Smooth muscle cell (in vitro differentiated cells): ENCODE measurements around the gene SLC11A1. TPM values are rescaled to one million over a fixed set of nuclear protein-coding genes. Genes with fewer than 3 reads are reported as not detected.

Experiments
- DNase-seq: peaks from one replicate; lab custom pipeline; 2025; ENCODE audit not compliant: unreplicated experiment; lab: John Stamatoyannopoulos, UW
- H2AFZ ChIP-seq: fragments of 200-600 bp; sonication (generic); 2 replicates; pipeline ENCODE4 v1.6.0; 2016; ENCODE audit warnings: antibody characterized with exemption, low read depth, mild to moderate bottlenecking
- H3F3A ChIP-seq: fragments of 200-600 bp; sonication (generic); 2 replicates; pipeline ENCODE4 v1.6.0; 2017; ENCODE audit warnings: antibody characterized with exemption, low read depth
- H3K27ac ChIP-seq: fragments of 200-600 bp; sonication (generic); 2 replicates; pipeline ENCODE4 v1.5.1; 2016; ENCODE audit warnings: low read depth, mild to moderate bottlenecking
- H3K27me3 ChIP-seq: fragments of 200-600 bp; sonication (generic); 2 replicates; pipeline ENCODE4 v1.6.1; 2016; ENCODE audit warnings: low read depth, mild to moderate bottlenecking
- H3K36me3 ChIP-seq: fragments of 200-600 bp; sonication (generic); 2 replicates; pipeline ENCODE4 v1.5.1; 2016; ENCODE audit warnings: low read depth
- H3K4me1 ChIP-seq: fragments of 200-600 bp; sonication (generic); 2 replicates; pipeline ENCODE4 v1.5.1; 2016; ENCODE audit warnings: low read depth
- H3K4me2 ChIP-seq: fragments of 200-600 bp; sonication (generic); 2 replicates; pipeline ENCODE4 v1.6.0; 2016; ENCODE audit warnings: mild to moderate bottlenecking
- H3K4me3 ChIP-seq: fragments of 200-600 bp; sonication (generic); 2 replicates; pipeline ENCODE4 v1.5.1; 2016; ENCODE audit warnings: mild to moderate bottlenecking
- H3K79me2 ChIP-seq: fragments of 200-600 bp; sonication (generic); 2 replicates; pipeline ENCODE4 v1.6.0; 2016; ENCODE audit warnings: low read depth, mild to moderate bottlenecking
- H3K9ac ChIP-seq: fragments of 200-600 bp; sonication (generic); 2 replicates; pipeline ENCODE4 v1.6.0; 2016; ENCODE audit warnings: low read depth
- H3K9me3 ChIP-seq: fragments of 200-600 bp; sonication (generic); replicated peaks from 2 replicates; pipeline ENCODE4 v1.5.1; 2016; ENCODE audit warnings: low read depth
- H4K20me1 ChIP-seq: fragments of 200-600 bp; sonication (generic); 2 replicates; pipeline ENCODE4 v1.6.0; 2016; ENCODE audit warnings: low read depth
- WGBS: methylation state at CpG from one replicate; pipeline ENCODE4 v1.1.7; 2016; ENCODE audit warnings: low lambda C conversion rate; 5-methylcytosine and 5-hydroxymethylcytosine counted together
- polyA plus RNA-seq: library from polyadenylated mRNA; unstranded; fragments of >200 nt; fragmentation: Nextera tagmentation; extraction: Ambion mirVana; gene quantifications from 2 replicates; pipeline ENCODE4 v1.2.1, GENCODE V29; 2016
- total RNA-seq: library from RNA; depleted of rRNA; stranded (reverse); fragments of >200 nt; gene quantifications from 2 replicates; pipeline ENCODE4 v1.2.3, GENCODE V29; 2014
- TF ChIP-seq, protein P1 (sequence below): fragments of 200-600 bp; sonication (generic); IDR thresholded peaks from 2 replicates; pipeline ENCODE4 v1.5.1; 2017; ENCODE audit warnings: borderline replicate concordance, mild to moderate bottlenecking, antibody characterized with exemption; ENCODE audit not compliant: insufficient read depth, poor library complexity, severe bottlenecking

The SLC11A1 gene
- total and polyA plus RNA-seq, 2 experiments from 2014 or later: 0.31 to 0.38 TPM

DNA sequence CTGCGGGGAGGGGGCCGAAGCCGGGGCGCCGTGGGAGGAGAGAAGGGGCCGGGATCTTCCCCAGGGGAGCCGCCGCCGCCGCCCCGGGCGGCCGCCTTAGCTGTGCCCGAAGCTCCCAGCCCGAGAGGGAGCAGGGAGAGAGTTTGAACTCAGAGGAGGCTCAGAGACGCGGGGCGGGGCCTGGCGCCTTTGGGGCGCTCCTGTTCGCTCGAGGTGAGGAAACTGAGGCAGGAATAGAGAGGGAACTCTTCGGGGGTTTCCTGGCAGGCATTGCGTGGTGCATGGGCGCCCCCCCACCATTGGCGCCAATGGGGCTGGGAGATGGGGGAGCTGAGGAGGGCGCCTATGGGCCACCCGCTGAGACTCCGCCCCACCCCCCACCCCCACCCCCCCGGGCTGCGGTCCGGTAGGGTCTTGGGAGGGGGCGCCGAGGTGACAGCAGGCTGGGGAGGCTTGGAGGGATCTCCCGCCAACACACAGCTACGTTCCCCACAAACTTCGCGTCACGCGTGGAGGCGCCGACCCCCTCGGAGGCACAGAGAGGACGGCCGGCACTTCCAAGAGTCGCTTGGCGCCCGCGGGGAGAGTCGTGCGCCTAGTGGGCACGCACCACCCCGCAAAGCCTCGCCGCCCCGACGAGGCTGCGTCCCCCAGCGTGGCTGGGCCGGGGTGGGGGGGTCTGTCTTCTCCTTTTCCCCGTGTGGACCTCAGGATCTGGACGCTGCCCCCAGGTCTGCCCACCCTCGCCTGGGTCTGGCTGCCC is 18.3 kb downstream of the SLC11A1 start:
- Histone ChIP-seq H3K4me1 (peaks cover 6% of the 10 kb centered on the region), H3K9me3 (no peaks in the 10 kb centered on the region), H3K27me3 (no peaks in the 10 kb centered on the region), H3K4me3 (peak overlapping the region; percentile 95), H3K27ac (peak overlapping the region; percentile 98), H3K9ac (peak overlapping the region; percentile 88), H3K4me2 (peak overlapping the region; percentile 99), H3F3A (peaks cover 30% of the 10 kb centered on the region), H2AFZ (peak overlapping the region; percentile 66), H4K20me1 (peaks cover 17% of the 10 kb centered on the region), H3K36me3 (no peaks in the 10 kb centered on the region), H3K79me2 (peaks cover 28% of the 10 kb centered on the region)
- 3% methylated on average over 49 of the region's 63 CpGs for WGBS
- no peak for DNase-seq
- TF ChIP-seq, protein P1, sequence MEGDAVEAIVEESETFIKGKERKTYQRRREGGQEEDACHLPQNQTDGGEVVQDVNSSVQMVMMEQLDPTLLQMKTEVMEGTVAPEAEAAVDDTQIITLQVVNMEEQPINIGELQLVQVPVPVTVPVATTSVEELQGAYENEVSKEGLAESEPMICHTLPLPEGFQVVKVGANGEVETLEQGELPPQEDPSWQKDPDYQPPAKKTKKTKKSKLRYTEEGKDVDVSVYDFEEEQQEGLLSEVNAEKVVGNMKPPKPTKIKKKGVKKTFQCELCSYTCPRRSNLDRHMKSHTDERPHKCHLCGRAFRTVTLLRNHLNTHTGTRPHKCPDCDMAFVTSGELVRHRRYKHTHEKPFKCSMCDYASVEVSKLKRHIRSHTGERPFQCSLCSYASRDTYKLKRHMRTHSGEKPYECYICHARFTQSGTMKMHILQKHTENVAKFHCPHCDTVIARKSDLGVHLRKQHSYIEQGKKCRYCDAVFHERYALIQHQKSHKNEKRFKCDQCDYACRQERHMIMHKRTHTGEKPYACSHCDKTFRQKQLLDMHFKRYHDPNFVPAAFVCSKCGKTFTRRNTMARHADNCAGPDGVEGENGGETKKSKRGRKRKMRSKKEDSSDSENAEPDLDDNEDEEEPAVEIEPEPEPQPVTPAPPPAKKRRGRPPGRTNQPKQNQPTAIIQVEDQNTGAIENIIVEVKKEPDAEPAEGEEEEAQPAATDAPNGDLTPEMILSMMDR: no peak

DNA sequence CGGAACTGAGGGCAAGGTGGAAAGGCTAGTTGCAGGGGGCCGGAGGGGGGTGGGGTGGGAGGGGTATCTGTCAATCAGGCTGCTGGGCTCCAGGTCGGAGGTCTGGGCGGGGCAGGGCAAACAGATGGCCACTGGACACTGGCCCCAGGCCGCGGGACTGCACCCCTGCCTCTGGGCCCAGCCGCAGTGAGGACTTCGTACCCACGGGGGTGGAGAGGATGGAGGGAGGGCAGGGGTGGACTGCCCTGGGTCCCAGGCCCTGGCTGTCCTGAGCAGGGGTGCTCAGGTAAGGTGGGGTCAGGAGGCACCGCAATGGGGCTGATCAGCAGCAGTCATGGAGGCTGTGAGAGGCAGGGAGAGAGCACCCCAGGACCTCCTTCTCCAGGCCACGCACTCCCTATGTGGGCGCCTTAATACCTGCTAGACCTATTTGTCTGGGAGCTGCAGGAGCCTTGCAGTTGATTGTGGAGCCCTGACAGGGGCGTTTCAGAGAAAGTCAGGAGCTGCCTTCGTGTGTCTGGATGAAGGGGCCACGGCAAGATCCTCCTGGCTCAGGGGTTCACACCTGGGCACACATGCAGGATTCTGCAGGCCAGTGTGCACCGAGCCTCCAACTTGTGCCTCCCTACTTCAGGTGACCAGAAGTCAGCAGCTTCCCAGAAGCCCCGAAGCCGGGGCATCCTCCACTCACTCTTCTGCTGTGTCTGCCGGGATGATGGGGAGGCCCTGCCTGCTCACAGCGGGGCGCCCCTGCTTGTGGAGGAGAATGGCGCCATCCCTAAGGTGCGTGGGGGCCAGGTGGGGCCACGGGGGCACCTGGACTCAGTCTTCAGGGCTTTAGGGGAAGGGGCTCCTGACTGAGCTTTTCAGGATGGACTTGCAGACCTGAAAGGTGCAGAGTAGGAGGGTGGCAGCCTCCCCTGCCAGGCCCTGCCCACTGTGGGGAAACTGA is 19.1 kb downstream of the SLC11A1 start:
- WGBS: 61% methylated on average over 23 of the region's 24 CpGs
- Histone ChIP-seq H2AFZ (no peak overlapping the region), H3F3A (peaks cover 28% of the 10 kb centered on the region), H3K36me3 (no peaks in the 10 kb centered on the region), H4K20me1 (peaks cover 17% of the 10 kb centered on the region), H3K79me2 (peaks cover 28% of the 10 kb centered on the region), H3K27me3 (no peaks in the 10 kb centered on the region), H3K4me1 (peaks cover 11% of the 10 kb centered on the region), H3K9ac (peak overlapping the region; percentile 88), H3K4me2 (peak overlapping the region; percentile 99), H3K4me3 (peak overlapping the region; percentile 95), H3K9me3 (no peaks in the 10 kb centered on the region), H3K27ac (peak overlapping the region; percentile 98)
- TF ChIP-seq, protein P1: no peak
- no peak for DNase-seq

DNA sequence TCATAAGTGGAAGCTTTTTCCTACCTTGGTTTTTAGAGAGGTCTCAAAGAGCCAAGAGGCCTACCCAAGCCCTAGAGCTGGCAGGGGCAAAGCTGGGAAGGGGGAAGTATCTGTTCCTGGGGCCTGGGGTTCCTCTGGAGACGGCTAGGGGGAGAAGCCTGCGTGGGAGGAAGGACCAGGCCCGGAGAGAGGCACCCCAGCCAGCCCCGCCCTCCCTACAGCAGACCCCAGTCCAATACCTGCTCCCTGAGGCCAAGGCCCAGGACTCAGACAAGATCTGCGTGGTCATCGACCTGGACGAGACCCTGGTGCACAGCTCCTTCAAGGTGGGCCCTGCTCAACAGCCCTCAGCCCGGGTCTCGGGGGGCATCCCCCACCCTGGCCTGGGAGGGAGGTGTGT is 19.8 kb downstream of the SLC11A1 start:
- no peak overlapping the region for H2AFZ ChIP-seq
- peaks cover 17% of the 10 kb centered on the region for H4K20me1 ChIP-seq
- H3K79me2 ChIP-seq: peaks cover 28% of the 10 kb centered on the region
- TF ChIP-seq, protein P1: no peak
- H3K4me1 ChIP-seq: peaks cover 11% of the 10 kb centered on the region
- peak overlapping the region; percentile 95 for H3K4me3 ChIP-seq
- no peak overlapping the region for H3K9ac ChIP-seq
- DNase-seq: no peak
- H3K9me3 ChIP-seq: no peaks in the 10 kb centered on the region
- H3K27me3 ChIP-seq: no peaks in the 10 kb centered on the region
- WGBS: 90% methylated on average over 9 of the region's 9 CpGs
- H3K36me3 ChIP-seq: no peaks in the 10 kb centered on the region
- H3K4me2 ChIP-seq: peak overlapping the region; percentile 99
- H3K27ac ChIP-seq: peak overlapping the region; percentile 98
- H3F3A ChIP-seq: peaks cover 23% of the 10 kb centered on the region
